Mesothelial cell of epicardium (in vitro differentiated cells): ENCODE data around the gene LAIR2. TPM values are rescaled to one million over a fixed set of nuclear protein-coding genes. Genes with fewer than 3 reads are reported as not detected.

Experiments
- DNase-seq, 2 experiments: peaks; one replicate each; pipeline ENCODE4 v3.0.0; 2021; ENCODE audit warnings: low spot score in 2 of 2; ENCODE audit not compliant: unreplicated experiment in 2 of 2
- H3K27ac Mint-ChIP-seq: 2 replicates; pipeline ENCODE4 v1.8.0; 2021; ENCODE audit warnings: mixed read lengths
- H3K27me3 Mint-ChIP-seq: 2 replicates; pipeline ENCODE4 v1.8.0; 2021; ENCODE audit warnings: low read depth, mixed read lengths
- H3K36me3 Mint-ChIP-seq: 2 replicates; pipeline ENCODE4 v1.8.0; 2021; ENCODE audit warnings: mixed read lengths
- H3K4me1 Mint-ChIP-seq: 2 replicates; pipeline ENCODE4 v1.8.0; 2021; ENCODE audit warnings: mixed read lengths
- H3K4me3 Mint-ChIP-seq: 2 replicates; pipeline ENCODE4 v1.8.0; 2021; ENCODE audit warnings: mild to moderate bottlenecking, moderate library complexity, mixed read lengths
- H3K9me3 Mint-ChIP-seq: 2 replicates; pipeline ENCODE4 v1.8.0; 2021; ENCODE audit warnings: mixed read lengths
- total RNA-seq: library from RNA; stranded (reverse); gene quantifications from 3 replicates; pipeline ENCODE4 v1.2.1, GENCODE V29; 2021
- TF ChIP-seq, protein P1 (sequence below): fragments of 200-600 bp; sonication (generic); IDR thresholded peaks from one replicate; pipeline ENCODE4 v1.5.0; 2021; ENCODE audit warnings: antibody characterized with exemption; ENCODE audit not compliant: unreplicated experiment

The LAIR2 gene
- total RNA-seq, 1 donor from 2014 or later: not detected

GRCh38 chr19:54469496-54469934 is 33.1 kb upstream of the LAIR2 start:
- no peak for DNase-seq
- H3K27ac Mint-ChIP-seq: peak overlapping the region; percentile 36
- H3K36me3 Mint-ChIP-seq: peaks cover 15% of the 10 kb centered on the region
- H3K27me3 Mint-ChIP-seq: no peaks in the 10 kb centered on the region
- H3K4me3 Mint-ChIP-seq: peak overlapping the region; percentile 79
- no peaks in the 10 kb centered on the region for H3K9me3 Mint-ChIP-seq
- TF ChIP-seq, protein P1, sequence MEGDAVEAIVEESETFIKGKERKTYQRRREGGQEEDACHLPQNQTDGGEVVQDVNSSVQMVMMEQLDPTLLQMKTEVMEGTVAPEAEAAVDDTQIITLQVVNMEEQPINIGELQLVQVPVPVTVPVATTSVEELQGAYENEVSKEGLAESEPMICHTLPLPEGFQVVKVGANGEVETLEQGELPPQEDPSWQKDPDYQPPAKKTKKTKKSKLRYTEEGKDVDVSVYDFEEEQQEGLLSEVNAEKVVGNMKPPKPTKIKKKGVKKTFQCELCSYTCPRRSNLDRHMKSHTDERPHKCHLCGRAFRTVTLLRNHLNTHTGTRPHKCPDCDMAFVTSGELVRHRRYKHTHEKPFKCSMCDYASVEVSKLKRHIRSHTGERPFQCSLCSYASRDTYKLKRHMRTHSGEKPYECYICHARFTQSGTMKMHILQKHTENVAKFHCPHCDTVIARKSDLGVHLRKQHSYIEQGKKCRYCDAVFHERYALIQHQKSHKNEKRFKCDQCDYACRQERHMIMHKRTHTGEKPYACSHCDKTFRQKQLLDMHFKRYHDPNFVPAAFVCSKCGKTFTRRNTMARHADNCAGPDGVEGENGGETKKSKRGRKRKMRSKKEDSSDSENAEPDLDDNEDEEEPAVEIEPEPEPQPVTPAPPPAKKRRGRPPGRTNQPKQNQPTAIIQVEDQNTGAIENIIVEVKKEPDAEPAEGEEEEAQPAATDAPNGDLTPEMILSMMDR: no peak
- peaks cover 38% of the 10 kb centered on the region for H3K4me1 Mint-ChIP-seq

- no peaks in the 10 kb centered on the region for H3K27me3 Mint-ChIP-seq
- peak overlapping the region; percentile 79 for H3K4me3 Mint-ChIP-seq
- DNase-seq: no peak
- H3K9me3 Mint-ChIP-seq: no peaks in the 10 kb centered on the region
- H3K36me3 Mint-ChIP-seq: peaks cover 15% of the 10 kb centered on the region
- peaks cover 40% of the 10 kb centered on the region for H3K4me1 Mint-ChIP-seq
- peak overlapping the region; percentile 82 for H3K27ac Mint-ChIP-seq
- TF ChIP-seq, protein P1: no peak
These were observed 32.2 kb upstream of the LAIR2 start for GRCh38 chr19:54470276-54470887.

- Mint-ChIP-seq H3K27me3 (no peaks in the 10 kb centered on the region), H3K27ac (peak overlapping the region; percentile 94), H3K4me1 (peaks cover 40% of the 10 kb centered on the region), H3K4me3 (peak overlapping the region; percentile 79), H3K9me3 (no peaks in the 10 kb centered on the region), H3K36me3 (peaks cover 12% of the 10 kb centered on the region)
- no peak for DNase-seq
- TF ChIP-seq, protein P1: no peak
These were observed 31.4 kb upstream of the LAIR2 start for GRCh38 chr19:54470991-54471782.

DNA sequence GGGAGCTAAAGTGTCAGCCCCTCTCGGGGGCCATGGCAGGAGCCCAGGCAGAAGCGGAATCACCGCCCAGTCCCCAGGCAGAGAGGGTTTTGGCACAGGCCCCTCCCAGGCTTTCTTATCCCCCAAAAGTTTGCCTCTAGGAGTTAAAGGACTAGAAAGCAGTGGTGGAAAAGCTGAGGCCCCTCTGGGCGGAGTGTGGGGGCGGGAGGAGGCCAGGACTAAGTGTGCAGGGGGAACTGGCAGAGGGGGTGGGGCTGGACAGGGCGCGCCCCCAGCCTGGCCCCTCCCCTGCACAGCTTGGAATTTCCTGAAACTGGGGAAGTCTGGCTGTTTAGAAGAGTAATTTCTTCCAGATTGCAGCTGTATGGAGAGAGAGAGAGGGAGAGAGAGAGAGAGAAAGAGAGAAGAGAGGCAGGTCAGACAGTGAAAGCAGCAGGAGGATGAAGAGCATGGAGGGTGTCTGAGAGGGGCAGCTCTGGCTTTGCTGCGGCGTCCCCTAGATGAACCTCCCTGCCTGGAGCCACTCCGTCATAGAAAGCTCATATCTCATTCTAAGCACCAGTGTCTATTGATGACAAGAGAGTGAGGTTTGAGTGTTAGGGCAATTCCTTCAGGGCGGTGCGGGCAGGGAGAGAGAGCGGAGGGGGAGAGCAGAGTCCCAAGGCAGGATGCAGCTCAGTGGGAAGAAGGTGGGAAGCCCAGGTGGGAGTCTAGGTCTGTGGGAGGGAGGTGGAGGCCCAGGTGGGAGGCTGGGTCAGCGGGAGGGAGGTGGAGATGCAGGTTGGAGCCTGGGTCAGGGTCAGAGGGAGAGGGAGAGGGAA is 29.4 kb upstream of the LAIR2 start, which contains the start of gene CDC42EP5:
TSS of gene CDC42EP5 (minus strand) at position 226 of the 821 bp plus-strand sequence. CDS start 7,749 bp downstream, outside the sequence.
- TF ChIP-seq, protein P1: no peak
- Mint-ChIP-seq H3K4me1 (peaks cover 42% of the 10 kb centered on the region), H3K27me3 (peaks cover 2% of the 10 kb centered on the region), H3K9me3 (no peaks in the 10 kb centered on the region), H3K27ac (peak within 1 kb of the TSS; percentile 93), H3K36me3 (peaks cover 8% of the 10 kb centered on the region), H3K4me3 (peak within 1 kb of the TSS; percentile 60)
- DNase-seq: peak; percentile 81 to 90

GRCh38 chr19:54473892-54474372 is 28.7 kb upstream of the LAIR2 start:
- Mint-ChIP-seq H3K36me3 (peaks cover 7% of the 10 kb centered on the region), H3K9me3 (no peaks in the 10 kb centered on the region), H3K4me1 (peaks cover 44% of the 10 kb centered on the region), H3K4me3 (peak overlapping the region; percentile 60), H3K27ac (peak overlapping the region; percentile 93), H3K27me3 (peaks cover 7% of the 10 kb centered on the region)
- TF ChIP-seq, protein P1: no peak
- no peak for DNase-seq
